ENCODE data around the gene KLHL6.
"Not testable (repeated sequence)": the region's sequence is repeated elsewhere in the genome, so short reads cannot be mapped to it uniquely, and the experiment has no call there.

KLHL6 gene

GRCh38 chr3:183484431-183485075 lies 71.0 kb downstream of the KLHL6 start:
- DNase-seq = no peak

DNA sequence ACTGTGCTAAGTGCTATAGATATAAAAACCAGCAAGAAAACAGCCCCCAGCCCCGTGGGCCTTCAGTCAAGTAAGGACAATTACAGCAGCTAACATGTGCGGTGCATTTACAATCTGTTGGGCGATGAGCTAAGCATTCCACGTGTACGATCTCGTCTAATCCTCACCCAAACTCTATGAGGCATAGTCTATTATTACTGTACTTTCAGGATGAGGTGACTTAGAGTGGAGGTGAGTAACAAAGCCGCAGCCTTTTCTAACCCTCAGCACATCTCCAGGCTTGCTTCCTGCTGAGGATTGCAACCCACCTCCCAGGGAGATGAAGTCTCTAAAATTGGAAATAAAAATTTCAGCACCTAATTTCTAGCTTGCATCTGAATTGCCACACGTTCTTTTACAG lies 73.9 kb downstream of the KLHL6 start:
- peak; percentile 60 for DNase-seq

DNA sequence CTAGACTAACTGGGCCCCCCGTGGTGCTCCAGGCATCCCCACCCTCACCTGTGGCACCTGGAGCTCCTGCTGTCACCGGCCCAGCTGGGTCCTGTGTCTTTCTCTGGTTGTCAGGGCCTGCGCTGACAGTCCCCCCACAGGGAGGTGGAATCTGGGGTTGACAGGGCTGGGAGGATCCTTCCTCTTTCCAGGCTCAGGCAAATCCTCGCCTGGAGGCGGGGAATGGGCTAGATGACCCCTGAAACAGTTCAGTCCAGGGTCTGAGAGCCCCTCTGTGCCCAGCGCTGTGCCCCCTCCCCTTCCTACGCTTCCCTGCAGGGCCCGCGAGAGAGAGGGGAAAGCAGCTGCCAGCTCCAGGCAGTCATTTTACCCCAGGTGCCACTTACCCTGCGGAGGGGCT lies 77.0 kb downstream of the KLHL6 start:
- no peak for DNase-seq

- DNase-seq = no peak
These were observed 77.6 kb downstream of the KLHL6 start for GRCh38 chr3:183477801-183478456.

GRCh38 chr3:183475764-183476162 lies 79.7 kb downstream of the KLHL6 start:
- DNase-seq = not testable (repeated sequence)

DNA sequence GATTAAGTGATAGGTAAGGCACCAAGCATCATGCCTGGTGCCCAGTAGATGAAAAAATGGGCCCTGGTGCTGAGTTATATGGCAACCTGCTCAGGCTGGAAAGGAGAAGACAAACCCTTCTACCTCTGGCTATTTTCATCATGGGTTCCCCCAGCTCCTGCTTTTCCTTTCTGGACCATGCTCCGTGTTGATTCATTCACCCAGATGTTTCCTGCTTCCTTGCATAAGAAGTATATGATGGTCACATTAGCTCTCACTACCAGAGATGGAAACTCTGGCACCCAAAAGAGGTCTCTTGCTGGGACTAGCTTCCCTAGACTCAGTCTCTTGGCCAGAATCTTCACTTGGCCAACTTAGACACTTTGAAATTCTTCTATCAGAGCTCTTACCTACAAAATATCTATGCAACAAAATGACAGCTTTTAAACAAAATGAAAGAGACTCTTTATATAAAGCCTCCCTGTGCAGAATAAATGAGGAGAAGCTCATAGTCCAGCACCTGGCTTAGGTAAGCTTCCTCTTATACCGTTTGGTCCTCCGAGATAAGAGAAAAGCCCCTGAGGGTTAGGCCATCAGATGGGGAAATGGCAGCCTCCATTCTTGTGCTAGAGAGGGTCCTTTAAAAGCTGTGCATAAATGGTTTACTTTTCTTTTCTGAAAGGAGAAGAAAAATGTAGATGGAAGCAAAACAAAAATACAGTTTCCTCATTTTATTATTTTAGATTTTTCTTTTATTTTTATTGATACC lies 80.3 kb downstream of the KLHL6 start:
- no peak for DNase-seq

DNA sequence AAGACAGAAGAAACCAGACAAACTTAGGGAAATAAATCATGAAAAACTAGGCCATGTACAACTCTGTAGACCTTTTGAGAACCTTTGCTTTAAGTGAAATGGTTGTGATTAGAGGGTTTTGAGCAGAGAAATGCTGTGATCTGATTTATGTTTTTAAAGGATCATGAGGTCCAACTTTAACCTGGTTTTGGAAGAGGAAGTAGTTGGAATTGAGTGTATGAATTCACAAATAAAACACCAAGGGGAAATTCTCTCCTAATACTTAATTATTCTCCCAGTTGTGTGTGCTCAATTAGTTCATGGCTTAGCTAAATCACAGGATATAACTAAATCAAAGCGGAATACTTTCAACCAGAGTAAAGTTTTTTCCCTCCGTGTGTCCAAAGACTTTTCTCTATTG lies 81.5 kb downstream of the KLHL6 start:
- no peak for DNase-seq

DNA sequence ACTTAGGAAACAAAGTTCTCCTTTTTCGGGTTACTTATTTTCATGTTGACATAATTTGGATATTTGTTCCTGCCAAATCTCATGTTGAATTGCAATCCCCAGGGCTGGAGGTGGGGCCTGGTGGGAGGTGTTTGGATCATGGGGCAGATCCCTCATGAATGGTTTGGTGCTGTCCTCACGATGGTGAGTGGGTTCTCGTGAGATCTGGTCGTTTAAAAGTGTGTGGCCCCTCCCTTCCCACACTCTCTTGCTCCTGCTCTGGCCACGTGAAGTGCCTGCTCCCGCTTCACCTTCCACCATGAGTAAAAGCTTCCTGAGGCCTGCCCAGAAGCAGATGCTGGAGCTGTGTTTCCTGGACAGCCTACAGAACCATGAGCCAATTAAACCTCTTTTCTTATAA lies 83.4 kb downstream of the KLHL6 start:
- no peak for DNase-seq

DNA sequence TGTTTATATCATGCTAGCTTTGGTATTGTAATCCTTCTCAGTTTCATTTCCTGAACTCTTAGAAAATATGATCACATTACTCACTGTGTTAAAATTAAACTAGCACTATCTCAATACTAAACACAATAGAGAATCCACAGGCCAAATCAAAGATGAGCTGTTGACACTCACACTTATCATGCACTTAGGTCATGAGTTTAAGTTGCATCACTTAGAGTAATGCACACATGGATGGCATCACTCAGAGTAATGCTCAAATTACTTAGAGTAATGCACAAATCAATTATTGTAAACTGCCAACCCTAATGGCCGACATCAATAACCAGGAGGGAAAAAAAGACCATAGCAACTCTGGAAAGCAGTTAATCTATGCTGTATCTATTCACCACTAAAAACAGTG lies 87.1 kb downstream of the KLHL6 start:
- no peak for DNase-seq

DNA sequence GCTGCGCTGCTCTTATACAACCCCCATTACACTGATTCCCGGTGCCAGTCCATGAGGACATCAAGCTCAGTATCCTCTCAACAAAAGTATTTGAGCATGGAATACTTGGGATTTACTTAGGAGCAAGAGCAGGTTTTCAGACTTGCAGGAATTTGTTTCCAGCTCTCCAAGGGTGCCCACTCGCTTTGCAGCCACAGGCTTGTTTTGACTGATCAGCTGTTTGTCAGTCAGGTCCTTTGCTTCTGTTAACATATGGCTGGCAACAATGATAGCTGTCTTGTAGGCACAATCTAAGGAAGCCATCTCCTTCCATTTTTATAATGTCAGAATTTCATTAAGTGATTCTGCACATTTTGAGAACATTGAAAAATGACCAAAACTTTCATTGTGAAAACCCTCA lies 88.9 kb downstream of the KLHL6 start:
- DNase-seq = no peak

GRCh38 chr3:183465710-183466109 lies 89.8 kb downstream of the KLHL6 start:
- not testable (repeated sequence) for DNase-seq

DNA sequence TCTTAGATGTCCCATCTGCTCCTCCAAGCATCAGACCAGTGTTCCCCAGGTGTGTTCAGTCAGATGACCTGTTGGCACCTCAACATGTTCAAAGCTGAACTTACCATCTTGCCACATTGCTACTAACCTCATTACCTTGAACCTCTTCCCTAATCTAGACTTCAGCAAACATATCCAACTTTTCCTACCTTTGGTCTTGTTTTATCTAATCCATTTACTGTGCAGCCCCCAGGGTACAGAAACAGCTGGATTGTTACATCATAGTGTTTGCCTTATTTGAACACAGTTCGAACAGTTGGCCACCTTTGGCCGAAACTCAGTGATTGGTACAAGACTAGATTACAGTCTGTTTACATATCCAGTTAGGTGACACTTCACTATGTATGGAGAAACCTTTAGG lies 91.0 kb downstream of the KLHL6 start:
- DNase-seq = no peak

GRCh38 chr3:183460081-183461055 lies 95.1 kb downstream of the KLHL6 start:
- peak; percentile 15 for DNase-seq

- peak; percentile 7 for DNase-seq
These were observed 100.4 kb downstream of the KLHL6 start for GRCh38 chr3:183455089-183455488.

DNA sequence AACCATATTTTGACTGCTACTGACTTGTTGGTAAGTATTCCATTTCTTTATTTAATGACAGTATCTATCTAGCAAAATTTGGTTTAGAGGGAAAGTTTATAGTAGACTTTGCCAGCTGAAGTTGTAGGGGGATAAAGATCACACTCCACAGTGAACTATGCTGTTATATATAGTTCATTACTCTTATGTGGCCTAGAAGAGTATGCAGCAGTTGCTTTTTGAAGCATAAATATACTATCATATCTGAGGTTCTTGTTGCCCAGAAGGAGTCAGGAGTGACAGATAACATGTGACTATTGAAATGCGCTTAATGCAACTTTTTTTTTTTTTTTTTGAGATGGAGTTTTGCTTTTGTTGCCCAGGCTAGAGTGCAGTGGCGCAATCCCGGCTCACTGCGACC lies 101.4 kb downstream of the KLHL6 start:
- DNase-seq = no peak

GRCh38 chr3:183449791-183450190 lies 105.7 kb downstream of the KLHL6 start:
- DNase-seq = peak; percentile 7

DNA sequence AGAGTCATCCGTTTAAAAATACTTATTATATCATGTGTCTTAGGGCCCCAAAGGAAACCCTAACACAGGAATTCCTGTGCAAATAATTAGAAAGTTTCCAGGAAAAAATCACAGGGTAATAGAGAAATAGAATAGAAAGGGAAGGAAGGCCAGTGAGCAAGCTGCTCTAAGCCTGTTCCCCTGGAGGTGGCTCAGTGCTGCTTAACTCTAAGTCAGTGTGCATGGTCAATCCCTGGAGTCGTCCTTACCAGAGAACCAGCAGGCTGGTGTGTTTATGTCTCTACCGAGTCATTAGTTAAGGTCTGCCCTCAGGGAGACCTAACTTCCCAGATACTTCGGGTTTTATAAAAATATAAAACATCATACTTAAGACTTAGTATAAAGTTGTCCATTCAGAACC lies 106.1 kb downstream of the KLHL6 start:
- peak; percentile 18 for DNase-seq

DNA sequence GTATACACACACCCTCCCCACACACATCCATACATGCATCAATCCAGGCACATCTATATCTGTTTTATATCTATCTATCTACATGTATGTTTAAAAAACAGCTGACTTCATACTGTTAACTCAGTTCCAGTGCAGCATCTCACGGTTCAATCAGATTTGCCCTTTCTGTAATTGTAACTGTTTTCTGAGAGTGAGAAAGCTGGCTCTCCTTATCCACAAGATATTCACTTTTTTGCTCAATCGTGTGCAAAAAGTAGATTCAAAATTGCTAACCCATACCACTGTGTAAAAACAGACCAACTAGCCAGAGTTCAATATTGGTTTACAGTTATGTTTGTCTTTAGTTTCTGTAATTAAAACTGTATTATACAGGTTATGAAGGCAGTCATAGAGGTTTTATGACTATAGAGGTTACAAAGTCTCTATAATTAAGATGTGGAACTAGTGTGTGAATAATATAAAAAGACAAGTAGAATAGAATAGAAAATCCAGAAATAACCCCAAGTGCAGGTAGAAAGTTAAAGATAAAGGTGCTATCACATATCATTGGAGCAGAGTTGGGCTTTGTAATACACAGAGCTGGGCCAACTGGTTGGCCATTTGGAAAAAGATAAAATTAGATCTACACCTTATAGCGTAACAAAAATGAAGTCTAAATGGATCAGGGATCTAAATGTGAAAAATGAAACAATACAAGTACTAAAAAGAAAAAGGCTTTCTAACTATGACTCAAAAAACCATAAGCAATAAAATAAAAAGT lies 107.0 kb downstream of the KLHL6 start:
- no peak for DNase-seq

DNA sequence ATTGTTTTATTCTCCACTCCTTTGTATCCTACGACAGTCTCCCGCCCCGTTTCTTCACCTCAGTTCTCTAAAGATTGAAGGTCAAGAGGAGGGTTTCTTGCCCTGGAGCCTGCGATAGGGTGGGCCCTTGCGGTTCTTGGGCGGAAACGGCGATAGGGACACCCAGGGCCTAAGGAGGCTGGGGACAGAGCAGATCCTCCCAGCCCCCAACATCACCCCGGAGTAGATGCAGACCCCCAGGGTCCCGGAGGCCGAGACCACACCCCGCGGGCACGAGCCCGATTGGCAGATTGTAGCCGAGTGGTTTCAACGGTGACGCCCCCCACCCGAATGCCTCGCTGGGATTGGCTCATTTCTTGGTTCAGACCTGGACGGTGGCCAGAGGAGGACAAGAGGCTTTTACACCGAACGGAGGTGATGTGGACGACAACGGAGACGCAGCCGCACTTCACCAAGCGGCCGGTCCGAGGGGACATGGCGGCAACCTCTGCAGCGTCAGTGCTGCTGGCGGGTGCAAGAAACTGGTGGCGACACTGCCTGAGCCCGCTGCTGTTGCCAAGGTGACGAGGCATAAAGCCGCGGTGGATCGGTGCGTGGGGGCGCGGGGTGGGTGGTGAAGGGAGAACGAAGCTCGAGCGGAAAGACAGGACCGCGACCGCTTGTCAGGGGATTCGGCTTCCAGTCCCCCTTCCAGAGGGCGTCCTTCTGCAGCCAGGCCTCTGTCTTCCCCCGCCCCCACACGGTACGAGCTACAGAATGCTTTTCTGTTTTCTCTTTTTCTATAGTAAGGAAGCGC lies 108.1 kb downstream of the KLHL6 start:
- DNase-seq = peak; percentile 90

DNA sequence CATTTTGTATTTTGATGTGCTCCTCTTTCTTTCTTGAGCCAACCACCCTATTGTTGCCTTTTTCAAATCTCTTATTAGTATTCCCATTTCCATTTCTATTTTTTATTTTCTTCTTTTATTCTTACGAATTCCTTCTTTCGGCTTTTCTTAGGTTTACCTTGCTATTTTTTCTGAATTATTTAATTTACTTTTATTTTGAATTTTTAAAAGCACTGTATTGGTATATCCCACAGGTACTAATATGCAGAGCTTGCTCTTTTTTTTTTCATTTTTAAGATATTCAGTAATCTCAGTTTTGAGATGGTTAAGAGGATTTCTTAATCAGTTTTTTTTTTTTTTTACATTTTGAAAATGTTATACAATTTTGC lies 108.7 kb downstream of the KLHL6 start:
- DNase-seq = no peak

DNA sequence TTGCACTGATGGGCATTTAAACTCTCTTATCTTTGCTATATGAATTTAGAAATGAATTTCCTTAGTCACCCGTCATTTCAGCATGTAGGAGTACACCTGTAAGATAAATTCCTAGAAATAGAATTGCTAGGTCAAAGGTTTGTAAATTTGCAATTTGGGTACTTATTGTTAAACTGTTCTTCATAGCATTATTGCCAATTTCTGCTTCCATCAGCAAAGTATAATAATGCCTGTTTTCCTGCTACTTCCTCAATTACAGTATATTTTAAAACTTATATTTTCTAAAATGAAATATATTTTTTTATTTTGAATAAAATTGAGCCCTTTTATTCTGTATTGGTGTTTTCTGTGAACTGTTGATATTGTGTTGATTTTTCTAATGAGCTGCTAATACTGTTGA lies 110.8 kb downstream of the KLHL6 start:
- no peak for DNase-seq
